Inflammatory macrophage treated with lipopolysaccharide for 4 hours (primary cell): ENCODE data around the gene KRT82.
"Not testable (repeated sequence)": the region's sequence is repeated elsewhere in the genome, so short reads cannot be mapped to it uniquely, and the experiment has no call there.

Experiments used
- DNase-seq: peaks from one replicate; pipeline ENCODE4 v3.0.0-alpha.2; 2020

Gene KRT82

DNA sequence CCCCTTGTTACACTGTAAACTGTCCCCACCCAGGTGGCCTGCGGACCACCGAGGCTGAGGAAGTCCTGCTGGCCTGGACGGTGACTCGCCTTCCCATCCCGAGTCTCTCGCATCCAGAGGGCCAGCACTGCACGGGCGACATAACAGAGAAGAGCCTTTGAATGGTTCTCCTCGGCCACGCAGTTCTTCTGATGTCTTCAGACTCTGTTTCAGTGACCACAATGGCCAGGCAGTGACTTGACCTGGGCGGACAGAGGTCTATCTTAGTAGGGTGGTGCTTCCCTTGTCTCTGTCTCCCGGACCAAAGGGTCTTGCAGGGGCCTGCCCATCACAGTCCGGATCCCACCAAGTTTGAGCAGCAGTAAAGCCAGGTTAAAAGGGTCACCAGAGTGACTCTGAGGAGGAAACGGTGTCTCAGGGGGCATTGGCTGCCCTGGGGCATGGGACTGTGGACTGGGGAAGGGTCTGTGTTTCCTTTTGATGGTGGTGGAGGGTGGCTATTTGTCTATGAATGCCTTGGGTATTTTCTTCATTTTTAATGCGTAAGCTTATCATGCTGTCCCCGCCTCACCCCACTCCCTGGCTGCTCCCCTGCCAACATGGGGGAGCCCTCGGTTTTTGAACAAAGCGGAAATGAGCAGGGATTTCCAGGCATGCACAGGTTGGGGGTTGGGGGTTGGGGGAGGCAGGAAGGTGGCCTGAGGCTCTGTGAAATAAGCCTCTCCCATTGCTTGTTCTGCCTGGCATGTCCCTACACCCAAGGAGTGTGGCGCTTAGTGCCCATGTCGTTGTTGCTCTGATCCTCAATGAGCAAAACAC lies 49.2 kb downstream of the KRT82 start:
- DNase-seq, result no peak

DNA sequence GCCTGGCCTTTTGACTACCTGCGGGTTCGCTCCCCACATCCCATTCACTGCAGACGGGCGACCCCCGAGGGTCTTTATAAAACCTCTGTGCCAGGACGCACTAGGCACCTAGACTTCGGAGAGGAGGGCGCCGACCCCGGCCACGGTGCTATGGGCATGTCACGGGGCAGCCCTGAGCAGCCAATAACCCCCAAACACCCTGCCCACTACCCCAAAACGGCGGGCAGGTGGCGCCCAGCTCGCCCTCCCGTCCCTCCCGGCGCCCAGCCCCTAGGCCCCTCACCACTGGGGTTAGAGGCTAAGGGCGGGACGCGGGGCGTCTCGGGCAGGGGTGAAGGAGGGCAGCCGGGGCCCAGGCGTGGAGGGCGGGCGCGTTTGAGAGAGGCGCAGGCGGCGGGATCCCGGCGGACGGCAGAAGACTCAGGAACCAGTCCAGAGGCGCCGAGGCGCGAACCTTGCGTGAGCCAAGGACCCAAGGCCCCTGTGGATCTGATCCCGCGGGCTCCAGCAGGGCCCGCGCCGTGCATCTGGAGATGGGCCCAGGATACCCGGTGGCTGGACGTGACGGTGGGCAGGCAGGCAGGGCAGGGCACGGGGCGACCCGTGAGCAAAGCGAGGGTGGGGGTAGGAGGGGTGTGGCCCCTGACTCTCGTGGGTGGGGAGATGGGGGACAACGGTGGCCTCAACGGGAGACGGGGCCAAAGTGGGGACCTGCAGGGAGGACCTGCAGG lies 49.9 kb downstream of the KRT82 start:
- DNase-seq, result no peak

- DNase-seq, result no peak
These were observed 51.0 kb downstream of the KRT82 start for GRCh38 chr12:52355176-52355575.

GRCh38 chr12:52354200-52354599 lies 51.9 kb downstream of the KRT82 start:
- no peak for DNase-seq

GRCh38 chr12:52353766-52354165 lies 52.4 kb downstream of the KRT82 start:
- no peak for DNase-seq

GRCh38 chr12:52352951-52353350 lies 53.2 kb downstream of the KRT82 start:
- DNase-seq, result no peak

- DNase-seq, result no peak
These were observed 54.7 kb downstream of the KRT82 start for GRCh38 chr12:52351196-52352059.

GRCh38 chr12:52350786-52351185 lies 55.3 kb downstream of the KRT82 start:
- DNase-seq, result no peak

- DNase-seq, result no peak
These were observed 56.0 kb downstream of the KRT82 start for GRCh38 chr12:52350021-52350620.

DNA sequence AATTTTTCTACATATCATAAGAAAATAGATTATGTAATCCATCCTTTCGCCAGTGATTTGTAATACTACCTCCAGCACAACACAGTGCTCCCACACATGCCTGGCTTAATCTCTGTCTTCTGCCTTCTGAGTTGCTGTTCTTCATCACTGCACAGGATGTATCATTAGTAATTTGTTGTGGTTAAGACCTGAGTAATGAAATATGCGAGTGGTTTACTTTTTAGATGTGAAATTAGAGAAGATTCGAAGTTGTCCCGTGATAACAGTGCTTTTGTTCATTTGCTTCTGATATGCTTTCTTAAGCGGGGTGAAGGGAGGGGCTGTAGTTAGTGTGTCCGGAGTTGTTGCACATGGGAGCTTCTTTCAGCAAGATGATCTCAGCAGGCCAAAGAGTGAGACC lies 56.9 kb downstream of the KRT82 start:
- no peak for DNase-seq

DNA sequence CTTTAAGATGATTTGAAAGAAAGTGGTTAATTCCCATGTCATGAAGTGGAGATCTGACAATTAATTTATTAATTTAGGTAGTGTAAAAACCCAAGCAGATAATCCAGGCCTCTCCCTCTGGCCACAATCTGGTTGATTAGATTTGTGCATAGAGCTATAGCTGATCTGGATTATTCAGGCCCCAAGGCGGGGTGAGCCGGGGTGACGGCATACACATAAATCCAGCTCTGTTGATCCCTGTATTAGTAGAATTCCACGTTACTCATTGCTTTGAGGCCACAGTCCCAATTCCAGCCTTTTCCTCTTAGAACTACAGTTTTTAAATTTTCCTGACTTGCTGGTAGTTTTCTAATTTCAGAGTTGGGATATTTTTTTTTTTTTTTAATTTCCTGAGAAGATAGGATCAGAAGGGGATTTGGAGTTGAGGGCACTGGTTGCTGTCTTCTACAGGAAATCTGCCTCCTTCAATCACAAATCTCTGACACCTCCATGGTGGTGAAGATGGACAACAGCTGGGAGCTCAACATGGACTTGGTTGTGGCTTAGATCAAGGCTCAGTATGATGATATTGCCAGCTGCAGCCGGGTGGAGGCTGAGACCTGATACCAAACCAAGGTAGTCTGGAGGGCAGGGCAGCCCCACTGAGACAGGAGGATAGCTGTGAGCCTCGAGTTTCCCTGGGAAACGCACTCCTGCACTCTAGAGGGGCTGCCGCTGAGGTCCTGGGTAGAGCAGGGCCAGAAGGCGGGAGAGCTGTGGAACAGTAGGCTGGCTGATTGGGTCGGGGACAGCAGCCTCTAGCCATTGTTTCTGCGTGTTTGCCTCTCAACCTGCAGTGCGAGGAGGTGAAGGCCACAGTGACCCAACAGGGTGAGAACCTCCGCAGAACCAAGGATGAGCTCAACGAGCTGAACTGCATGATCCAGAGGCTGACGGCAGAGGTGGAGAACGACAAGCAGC lies 58.3 kb downstream of the KRT82 start:
- no peak for DNase-seq

DNA sequence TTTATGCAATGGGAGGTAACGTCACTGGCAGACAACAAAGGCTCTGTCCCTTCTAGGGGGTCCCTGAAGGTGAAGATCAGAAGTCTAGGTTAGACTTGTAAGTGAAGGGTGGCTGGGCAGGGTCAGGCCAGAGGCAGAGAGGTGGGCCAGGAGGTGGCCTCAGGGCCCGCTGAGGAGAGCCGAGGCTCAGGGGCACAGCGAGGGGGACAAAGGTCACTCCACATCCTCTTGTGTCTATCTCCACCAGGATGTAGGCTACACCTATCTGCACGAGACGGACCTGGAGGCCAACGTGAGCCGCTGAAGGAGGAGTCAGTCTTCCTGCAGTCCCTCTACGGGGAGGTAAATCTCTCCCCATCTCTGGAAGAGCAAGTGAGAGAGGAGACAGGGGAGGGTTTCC lies 59.1 kb downstream of the KRT82 start:
- no peak for DNase-seq

DNA sequence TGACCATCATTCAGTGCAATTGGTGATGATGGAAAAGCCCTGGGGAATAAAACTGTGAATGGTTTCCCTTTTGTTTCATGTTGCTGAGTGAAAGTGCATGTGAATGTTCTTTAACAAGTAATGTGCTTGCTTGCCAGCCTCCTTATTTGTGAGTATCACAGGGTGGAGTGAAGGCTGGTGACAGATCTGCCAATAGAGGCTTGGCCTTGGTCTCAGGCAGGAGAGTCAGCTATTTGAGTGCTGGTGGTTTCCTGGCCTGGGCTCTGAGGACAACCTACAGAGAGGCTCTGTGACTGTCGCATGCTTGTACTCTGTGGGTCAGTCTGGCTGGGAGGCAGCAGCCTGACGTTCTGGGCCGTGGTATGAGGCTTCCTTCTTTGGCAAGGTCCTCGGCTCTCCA lies 59.5 kb downstream of the KRT82 start:
- peak; percentile 48 for DNase-seq

- DNase-seq, result not testable (repeated sequence)
These were observed 61.1 kb downstream of the KRT82 start for GRCh38 chr12:52345041-52345440.

DNA sequence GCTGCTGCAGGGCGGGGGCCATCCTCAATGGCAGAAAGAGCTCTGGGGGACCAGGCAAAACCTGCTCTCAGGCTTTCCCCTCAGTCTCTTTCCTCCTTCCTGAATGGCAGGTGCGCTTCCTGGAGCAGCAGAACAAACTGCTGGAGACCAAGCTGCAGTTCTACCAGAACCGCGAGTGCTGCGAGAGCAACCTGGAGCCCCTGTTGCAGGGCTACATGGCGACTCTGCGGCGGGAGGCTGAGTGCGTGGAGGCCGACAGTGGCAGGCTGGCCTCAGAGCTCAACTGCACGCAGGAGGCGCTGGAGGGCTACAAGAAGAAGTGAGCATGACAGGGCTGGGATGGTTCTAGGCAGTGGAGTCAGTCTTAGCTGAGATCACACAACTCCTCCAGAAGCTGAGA lies 62.0 kb downstream of the KRT82 start:
- no peak for DNase-seq
